Erythroblast (primary cell): ENCODE results near the gene CDRT4.

ENCODE experiments used
- GATA1 ChIP-seq: IDR thresholded peaks from 2 replicates; pipeline ENCODE4 v1.6.1; 2011; ENCODE audit warnings: low read depth, mild to moderate bottlenecking, control low read depth, low read length, moderate library complexity
- POLR2A ChIP-seq: IDR thresholded peaks from 2 replicates; pipeline ENCODE4 v1.6.1; 2011; ENCODE audit warnings: mild to moderate bottlenecking, low read length

DNA sequence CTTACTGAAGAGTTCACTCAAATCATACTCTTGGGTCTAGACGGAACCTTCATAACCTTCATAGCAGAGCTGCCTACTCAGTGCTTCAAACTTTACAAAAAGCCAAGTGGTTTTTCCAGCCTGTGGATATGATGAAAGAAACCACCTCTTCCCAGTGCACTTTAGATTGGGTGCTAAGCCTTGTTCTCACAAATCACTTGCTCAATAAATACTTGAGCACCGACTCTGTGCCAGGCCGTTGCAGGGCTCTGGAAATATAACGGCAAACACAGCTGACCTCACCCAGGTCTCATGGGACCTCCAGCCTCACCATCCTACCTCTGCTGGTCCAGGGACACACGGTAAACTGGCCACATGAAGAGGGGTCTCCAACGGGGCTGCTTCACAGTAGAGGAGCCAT, 35.7 kb downstream of the CDRT4 start:
- no peak for TF ChIP-seq POLR2A
- TF ChIP-seq GATA1, result no peak
